Neural progenitor cell (in vitro differentiated cells): Measurements from ENCODE around the gene MSANTD2.

Experiments
- EZH2 ChIP-seq: fragments of 200-600 bp; sonication (generic); IDR thresholded peaks from 2 replicates; pipeline ENCODE4 v1.6.1; 2017; ENCODE audit warnings: antibody characterized with exemption, mild to moderate bottlenecking, moderate library complexity
- EZH2phosphoT487 ChIP-seq: fragments of 200-600 bp; sonication (generic); IDR thresholded peaks from 2 replicates; pipeline ENCODE4 v1.6.1; 2017; ENCODE audit warnings: antibody characterized with exemption
- TF ChIP-seq, protein P1 (sequence below): fragments of 200-600 bp; sonication (generic); IDR thresholded peaks from 2 replicates; pipeline ENCODE4 v1.5.1; 2017; ENCODE audit warnings: antibody characterized with exemption, mild to moderate bottlenecking

DNA sequence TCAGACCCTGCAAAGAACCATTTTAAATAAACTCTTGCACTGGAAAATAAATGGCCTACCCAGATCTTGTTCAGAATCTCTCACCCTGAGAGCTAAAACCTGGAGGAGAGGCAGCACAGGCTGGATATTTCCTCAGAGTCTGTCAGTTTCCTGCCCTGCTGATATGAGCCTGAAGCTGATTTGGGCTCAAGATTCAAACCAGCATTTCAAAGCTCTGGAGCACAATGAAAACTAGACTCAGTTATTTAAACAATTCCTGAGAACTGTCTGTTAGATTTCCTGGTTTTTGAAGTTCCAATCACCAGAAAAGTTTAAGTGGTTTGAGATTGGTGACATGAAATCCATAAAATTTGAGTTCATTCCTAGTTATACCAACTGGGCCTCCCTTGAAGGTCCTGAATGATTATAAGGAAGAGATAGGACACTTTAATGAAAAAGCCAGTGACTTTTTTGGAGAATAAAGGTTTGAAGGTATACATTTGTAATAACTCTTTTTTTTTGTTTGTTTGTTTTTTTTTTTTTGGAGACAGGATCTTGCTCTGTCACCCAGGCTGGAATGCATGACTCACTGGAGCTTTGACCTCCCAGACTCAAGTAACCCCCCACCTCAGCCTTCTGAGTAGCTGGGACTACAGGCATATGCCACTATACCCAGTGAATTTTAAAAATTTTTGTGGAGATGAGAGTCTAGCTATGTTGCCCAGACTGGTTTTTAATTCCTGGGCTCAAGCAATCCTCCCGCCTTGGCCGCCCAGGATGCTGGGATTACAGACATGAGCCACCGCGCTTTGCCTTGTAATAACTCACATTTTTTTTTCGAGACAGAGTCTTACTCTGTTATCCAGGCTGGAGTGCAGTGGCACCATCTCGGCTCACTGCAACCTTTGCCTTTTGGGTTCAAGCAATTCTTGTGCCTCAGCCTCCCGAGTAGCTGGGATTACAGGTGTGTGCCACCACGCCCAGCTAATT is 30.1 kb downstream of the MSANTD2 start:
- TF ChIP-seq, protein P1, sequence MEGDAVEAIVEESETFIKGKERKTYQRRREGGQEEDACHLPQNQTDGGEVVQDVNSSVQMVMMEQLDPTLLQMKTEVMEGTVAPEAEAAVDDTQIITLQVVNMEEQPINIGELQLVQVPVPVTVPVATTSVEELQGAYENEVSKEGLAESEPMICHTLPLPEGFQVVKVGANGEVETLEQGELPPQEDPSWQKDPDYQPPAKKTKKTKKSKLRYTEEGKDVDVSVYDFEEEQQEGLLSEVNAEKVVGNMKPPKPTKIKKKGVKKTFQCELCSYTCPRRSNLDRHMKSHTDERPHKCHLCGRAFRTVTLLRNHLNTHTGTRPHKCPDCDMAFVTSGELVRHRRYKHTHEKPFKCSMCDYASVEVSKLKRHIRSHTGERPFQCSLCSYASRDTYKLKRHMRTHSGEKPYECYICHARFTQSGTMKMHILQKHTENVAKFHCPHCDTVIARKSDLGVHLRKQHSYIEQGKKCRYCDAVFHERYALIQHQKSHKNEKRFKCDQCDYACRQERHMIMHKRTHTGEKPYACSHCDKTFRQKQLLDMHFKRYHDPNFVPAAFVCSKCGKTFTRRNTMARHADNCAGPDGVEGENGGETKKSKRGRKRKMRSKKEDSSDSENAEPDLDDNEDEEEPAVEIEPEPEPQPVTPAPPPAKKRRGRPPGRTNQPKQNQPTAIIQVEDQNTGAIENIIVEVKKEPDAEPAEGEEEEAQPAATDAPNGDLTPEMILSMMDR = no peak
- TF ChIP-seq EZH2 = no peak
- TF ChIP-seq EZH2phosphoT487 = no peak
